NK-92 treated with Interleukin-12 subunit alpha and Interleukin-12 subunit beta, amount 100 ng/mL, for 24 hours (cell line): Measurements from ENCODE around the gene EIF3CL.
"Not testable (repeated sequence)": the region's sequence is repeated elsewhere in the genome, so short reads cannot be mapped to it uniquely, and the experiment has no call there.

Source experiments
- DNase-seq: peaks from one replicate; lab custom pipeline; 2025; lab: John Stamatoyannopoulos, UW

The EIF3CL gene, protein sequence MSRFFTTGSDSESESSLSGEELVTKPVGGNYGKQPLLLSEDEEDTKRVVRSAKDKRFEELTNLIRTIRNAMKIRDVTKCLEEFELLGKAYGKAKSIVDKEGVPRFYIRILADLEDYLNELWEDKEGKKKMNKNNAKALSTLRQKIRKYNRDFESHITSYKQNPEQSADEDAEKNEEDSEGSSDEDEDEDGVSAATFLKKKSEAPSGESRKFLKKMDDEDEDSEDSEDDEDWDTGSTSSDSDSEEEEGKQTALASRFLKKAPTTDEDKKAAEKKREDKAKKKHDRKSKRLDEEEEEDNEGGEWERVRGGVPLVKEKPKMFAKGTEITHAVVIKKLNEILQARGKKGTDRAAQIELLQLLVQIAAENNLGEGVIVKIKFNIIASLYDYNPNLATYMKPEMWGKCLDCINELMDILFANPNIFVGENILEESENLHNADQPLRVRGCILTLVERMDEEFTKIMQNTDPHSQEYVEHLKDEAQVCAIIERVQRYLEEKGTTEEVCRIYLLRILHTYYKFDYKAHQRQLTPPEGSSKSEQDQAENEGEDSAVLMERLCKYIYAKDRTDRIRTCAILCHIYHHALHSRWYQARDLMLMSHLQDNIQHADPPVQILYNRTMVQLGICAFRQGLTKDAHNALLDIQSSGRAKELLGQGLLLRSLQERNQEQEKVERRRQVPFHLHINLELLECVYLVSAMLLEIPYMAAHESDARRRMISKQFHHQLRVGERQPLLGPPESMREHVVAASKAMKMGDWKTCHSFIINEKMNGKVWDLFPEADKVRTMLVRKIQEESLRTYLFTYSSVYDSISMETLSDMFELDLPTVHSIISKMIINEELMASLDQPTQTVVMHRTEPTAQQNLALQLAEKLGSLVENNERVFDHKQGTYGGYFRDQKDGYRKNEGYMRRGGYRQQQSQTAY

DNA sequence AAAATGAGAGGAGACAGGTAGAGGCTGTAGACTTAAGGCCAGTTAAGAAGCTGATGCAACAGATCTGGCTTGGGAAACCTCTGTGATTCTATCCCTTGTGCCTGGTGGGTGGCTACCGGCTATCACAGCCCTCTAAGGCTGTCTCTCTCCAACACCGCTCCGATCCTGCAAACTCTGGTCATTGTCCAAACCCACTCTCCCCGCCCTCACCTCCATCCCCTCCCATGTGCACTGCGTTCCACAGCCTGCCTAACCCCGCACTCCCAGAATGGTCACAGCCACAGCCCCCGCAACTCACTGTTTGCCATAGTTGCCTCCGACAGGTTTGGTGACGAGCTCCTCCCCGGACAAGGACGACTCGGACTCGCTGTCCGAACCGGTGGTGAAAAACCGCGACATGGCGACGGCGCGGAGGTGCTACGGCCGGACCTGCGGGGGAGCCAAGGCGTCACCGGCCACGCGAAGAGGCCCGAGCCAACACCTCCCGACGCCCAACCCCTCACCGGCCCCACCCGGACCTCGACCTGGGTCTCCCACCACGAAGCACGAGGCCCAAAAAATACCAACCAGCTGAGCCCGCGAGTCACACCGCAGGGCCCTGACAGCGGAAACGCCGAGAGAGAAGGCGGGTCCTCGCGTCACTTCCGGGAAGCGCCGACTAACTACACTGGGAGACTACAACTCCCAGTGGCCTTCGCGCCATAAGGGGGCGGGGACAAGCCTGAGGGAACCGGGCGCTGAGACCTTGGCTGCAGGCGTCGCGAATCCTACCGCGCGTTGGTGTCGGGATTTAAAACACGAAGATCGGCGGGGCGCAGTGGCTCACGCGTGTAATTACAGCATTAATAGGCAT is at the start of gene EIF3CL:
EIF3CL (minus strand) TSS at position 622 of the 853 bp plus-strand sequence; CDS start at position 399, 223 bp downstream.
- DNase-seq, result not testable (repeated sequence)

DNA sequence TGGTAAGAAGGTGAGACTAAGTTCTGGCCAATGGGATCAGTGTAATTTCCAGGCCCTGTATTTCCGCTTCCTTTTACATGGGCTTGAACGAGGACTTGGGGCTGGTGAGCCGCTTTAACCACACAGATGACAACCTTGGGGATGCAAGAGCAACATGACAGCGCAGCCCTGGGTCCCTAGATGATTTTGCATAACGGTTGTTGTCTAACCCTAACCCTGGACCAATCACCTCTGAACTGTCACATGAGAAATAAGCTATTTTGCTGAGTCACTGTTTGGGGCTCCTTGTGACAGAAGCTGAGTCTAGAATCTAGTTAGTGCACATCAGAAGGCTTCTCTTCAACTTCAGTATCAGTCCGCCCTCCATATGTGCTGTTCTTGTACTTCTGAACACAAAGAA is 43.4 kb upstream of the EIF3CL start:
- DNase-seq, result not testable (repeated sequence)

DNA sequence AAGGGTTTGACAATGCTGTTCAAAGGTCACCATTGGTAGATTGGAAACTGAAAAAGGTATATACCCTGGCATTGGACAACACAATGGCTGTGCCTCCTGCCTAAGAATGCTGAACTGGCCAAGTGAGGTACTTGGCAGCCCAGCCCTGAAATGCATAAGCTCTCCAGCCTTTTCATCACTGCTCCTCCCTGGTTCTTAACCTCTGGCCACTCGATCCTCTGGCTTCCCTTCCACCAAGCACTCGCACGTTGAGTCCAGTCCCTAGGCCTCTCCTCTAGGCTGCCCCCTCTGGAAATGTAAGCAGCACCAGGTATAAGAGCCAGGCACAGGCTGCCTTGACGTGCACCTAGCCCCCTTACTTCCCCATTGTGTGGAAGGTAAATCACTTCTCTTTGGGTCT is 42.7 kb upstream of the EIF3CL start:
- not testable (repeated sequence) for DNase-seq

DNA sequence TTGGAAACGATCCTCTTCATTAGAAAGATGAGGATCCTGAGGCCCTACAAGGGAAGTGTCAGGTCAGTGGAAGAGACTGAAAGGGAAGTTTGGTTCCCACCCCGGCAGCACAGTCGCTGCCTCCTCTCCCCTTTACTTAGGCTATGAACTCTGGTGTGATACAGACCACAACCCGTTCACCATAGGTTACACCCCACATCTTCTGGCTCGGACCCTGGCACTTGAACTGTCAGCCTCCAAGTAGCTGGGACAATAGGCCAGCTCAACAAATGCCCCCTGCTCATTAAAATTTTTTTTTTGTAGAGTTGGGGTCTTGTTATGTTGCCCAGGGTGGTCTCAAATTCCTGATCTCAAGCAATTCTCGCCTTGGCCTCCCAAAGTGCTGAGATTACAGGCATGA is 40.3 kb upstream of the EIF3CL start:
- not testable (repeated sequence) for DNase-seq

DNA sequence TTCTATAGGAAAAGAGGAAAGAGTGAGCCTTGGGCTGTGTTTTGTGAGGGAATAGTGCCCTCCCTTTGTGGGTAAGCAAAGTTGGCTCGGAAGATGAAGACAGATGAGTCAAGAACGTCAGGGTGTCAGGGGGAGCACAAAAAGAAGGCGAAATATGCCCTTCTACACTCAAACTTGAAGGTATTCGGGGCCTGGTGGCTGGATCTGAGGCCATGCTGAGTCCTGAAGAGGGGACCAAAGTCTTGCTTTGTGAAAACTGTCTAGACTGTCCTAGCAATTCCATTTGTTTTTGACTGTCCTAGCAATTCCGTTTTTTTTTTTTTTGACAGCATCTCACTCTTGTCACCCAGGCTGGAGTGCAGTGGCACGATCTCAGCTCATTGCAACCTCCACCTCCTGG is 35.3 kb upstream of the EIF3CL start:
- not testable (repeated sequence) for DNase-seq

DNA sequence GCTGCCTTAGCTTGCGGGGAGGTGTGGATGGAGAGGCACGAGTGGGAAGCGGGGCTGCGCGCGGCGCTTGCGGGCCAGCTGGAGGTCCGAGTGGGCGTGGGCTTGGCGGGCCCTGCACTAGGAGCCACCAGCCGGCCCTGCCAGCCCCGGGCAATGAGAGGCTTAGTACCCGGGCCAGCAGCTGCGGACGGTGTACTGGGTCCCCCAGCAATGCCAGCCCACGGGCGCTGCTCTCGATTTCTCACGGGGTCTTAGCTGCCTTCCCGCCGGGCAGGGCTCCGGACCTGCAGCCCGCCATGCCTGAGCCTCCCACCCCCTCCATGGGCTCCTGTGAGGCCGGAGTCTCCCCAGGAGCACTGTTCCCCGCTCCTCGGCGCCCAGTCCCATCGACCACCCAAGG is 31.7 kb upstream of the EIF3CL start:
- DNase-seq, result not testable (repeated sequence)

DNA sequence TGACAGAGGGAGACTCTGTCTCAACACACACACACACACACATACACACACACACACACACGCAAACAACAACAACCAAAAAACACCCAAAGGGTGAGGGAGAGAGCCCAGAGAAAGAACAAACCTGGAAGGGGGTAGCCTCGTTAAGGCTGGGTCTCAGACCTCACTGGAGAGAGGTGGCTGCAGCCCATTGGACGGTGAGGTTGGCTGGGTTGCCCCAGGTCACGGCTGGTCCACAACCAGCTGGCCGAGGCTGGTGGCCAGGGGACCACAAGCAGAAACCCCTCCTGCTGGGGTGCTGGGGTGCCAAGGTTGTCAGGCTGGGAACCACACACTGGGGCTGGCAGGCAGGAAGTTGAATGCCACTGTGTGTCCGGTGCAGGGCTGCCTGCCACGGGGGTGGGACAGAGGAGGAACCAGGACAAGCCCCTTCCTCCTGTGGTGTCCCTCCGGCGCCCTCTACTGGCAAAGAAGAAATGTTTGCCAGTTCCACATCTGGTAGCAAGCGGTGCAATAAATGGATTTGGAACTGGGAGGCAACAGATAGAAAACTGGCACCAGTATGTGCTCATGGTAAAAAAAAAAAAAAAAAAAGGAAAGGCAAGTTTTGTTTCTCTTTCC is 22.5 kb upstream of the EIF3CL start:
- not testable (repeated sequence) for DNase-seq

DNA sequence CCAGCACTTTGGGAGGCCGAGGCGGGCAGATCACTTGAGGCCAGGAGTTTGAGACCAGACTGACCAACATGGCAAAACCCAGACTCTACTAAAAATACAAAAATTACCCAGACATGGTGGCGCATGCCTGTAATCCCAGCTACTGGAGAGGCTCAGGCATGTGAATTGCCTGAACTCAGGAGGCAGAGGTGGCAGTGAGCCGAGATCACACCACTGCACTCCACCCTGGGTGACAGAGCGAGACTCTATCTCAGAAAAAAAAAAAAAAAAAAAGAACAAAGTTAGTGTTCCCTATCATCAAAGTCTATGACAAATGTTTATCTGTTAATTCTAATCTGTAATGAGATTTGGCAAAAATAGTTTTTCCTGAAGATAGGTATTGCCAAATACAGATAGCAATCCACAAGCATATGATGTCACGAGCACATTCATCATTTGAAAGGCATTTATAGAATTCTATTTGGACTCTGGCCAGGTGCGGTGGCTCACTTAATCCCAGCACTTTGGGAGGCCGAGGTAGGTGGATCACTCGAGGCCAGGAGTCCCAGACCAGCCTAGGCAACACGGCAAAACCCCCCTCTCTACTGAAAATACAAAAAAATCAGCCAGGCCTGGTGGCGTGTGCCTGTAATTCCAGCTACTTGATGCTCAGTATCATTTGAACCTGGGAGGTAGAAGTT is 17.6 kb upstream of the EIF3CL start:
- not testable (repeated sequence) for DNase-seq

DNA sequence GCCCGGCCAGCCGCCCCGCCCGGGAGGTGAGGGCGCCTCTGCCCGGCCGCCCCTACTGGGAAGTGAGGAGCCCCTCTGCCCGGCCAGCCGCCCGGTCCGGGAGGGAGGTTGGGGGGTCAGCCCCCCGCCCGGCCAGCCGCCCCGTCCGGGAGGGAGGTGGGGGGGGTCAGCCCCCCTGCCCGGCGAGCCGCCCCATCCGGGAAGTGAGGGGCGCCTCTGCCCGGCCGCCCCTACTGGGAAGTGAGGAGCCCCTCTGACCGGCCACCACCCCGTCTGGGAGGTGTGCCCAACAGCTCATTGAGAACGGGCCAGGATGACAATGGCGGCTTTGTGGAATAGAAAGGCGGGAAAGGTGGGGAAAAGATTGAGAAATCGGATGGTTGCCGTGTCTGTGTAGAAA is 13.4 kb upstream of the EIF3CL start:
- DNase-seq, result not testable (repeated sequence)

DNA sequence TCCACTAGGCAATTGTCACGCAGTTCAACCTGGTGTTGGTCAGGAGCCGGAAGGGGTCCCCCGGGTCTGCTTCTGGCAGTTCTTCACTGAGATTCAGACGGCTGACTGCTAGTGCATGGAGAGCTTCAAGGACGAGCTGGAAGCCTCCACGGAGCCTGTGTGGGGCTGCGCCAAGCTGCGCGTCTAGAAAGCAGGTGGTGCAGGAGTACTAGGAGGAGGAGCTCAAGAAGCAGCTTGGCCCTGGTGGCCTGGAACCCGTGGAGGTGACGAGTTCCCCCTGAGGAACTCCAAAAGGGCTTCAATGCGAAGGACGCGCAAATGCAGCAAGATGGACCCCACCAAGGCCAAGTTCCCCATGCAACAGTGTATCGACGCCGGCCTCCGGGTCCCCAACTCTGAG is 10.9 kb upstream of the EIF3CL start:
- DNase-seq, result not testable (repeated sequence)

DNA sequence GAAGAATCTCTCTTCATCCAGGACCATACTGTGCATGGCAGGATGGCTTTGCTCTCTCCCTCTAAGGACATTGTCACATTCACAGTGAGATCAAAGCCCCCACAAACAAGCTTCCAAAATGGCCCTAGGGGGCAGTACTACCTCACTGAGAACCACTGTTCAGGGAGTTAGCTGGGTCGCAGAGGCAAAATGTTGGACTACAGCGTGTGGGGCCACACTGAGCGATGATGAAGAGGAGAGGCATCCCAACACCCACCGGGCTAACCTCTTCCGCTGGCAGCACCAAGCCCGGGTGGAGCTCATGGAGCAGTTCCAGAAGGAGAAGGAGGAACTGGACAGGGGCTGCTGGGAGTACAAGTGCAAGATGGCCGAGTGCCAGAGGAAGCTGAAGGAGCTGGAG is 9.9 kb upstream of the EIF3CL start:
- not testable (repeated sequence) for DNase-seq

DNA sequence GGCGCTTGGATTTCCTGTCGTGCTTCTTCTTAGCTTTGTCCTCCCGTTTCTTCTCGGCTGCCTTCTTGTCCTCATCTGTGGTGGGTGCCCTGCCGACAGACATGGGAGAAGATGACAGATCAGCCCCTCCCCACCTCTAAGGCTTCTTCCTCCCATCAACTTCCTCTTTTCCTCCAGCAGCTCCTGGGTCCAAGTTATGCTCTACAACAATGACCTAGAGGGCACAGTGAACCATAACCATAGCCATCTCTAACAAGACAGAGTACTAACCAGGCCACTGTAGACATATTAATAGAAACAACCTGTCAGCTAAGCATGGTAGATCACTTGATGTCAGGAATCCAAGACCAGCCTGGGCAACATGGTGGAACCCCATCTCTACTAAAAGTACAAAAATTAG is 11.6 kb downstream of the EIF3CL start:
- DNase-seq, result not testable (repeated sequence)

DNA sequence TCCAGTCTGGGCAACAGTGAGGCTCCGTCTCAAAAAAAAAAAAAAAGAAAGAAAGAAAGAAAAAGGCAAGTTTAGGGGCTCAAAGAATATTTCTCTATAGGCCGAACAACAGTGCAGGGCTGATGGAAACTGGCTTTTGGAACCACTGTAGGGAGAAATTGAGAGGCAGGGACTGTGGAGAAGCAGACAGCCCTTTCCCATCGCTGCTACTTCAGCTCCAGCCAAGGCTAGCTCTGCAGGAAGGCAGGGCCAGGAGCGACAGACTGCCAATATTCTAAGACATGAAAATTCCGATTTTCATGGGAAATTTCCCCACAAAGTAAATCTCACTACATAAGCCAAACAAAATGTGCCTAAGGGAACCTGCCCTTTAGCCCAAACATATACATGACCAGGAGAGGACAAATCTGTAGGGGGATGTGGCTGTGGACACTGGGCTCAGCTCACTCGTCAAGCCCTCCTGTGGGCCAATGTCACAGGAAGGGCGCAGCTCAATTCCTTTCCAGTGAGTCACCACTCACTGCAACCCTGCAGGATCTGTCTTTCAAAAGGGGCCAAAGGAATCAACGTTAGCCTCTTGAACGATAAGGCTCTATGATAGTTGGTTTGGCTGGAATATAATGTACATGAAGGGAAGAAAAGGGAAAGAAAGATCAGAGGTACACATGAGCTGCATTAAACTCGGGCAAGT is 21.3 kb downstream of the EIF3CL start:
- DNase-seq, result not testable (repeated sequence)

DNA sequence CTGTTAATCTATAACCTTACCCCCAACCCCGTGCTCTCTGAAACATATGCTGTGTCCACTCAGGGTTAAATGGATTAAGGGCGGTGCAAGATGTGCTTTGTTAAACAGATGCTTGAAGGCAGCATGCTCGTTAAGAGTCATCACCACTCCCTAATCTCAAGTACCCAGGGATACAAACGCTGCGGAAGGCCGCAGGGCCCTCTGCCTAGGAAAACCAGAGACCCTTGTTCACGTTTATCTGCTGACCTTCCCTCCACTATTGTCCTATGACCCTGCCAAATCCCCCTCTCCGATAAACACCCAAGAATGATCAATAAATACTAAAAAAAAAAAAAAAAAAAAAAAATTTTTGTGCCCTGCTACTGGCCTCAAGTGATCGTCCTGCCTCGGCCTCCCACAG is 25.8 kb downstream of the EIF3CL start:
- DNase-seq, result not testable (repeated sequence)

DNA sequence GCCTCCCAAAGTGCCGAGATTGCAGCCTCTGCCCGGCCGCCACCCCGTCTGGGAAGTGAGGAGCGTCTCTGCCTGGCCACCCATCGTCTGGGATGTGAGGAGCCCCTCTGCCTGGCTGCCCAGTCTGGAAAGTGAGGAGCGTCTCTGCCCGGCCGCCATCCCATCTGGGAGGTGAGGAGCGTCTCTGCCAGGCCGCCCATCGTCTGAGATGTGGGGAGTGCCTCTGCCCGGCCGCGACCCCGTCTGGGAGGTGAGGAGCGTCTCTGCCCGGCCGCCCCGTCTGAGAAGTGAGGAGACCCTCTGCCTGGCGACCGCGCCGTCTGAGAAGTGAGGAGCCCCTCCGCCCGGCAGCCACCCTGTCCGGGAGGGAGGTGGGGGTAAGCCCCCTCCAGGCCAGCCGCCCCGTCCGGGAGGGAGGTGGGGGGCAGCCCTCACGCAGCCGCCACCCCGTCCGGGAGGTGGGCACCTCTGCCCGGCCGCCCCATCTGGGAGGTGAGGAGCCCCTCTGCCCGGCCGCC is 26.5 kb downstream of the EIF3CL start:
- not testable (repeated sequence) for DNase-seq

DNA sequence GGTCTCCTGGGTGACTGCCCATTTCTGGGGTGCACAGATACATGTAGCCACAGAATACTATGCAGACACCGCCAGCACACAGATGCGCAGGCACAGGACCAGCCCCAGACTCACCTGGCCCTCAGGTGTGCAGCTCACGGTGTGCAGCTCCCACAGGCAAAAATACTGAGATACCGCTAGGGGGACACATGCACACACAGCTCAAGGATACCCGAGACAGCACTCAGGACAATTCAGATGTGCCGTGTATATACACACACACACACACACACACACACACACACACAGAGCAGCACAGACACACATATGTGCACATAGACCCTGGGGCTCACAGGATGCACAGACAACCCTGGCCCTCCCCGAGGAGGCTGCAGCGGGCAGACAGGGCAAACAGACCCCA is 28.5 kb downstream of the EIF3CL start:
- not testable (repeated sequence) for DNase-seq

DNA sequence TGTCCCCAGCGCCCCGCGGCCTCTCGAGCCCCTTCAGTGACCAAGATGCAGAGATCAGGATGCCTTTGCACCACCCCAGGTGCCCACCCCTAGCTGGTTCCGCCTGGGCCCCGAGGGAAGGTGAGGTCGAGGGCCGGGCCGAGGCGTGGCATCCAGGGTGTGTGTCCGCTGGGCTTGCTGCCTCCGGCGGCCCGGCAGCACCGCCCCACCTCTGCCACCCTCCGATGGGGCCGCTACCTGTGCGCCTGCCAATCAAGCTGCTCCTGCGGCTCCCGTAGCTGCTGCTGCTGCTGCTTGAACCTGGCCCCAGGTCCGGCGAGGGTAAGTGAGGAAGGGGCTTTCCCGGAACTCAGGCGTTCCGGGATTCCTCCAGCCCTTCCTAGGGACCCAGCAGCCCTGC is 29.4 kb downstream of the EIF3CL start:
- not testable (repeated sequence) for DNase-seq

DNA sequence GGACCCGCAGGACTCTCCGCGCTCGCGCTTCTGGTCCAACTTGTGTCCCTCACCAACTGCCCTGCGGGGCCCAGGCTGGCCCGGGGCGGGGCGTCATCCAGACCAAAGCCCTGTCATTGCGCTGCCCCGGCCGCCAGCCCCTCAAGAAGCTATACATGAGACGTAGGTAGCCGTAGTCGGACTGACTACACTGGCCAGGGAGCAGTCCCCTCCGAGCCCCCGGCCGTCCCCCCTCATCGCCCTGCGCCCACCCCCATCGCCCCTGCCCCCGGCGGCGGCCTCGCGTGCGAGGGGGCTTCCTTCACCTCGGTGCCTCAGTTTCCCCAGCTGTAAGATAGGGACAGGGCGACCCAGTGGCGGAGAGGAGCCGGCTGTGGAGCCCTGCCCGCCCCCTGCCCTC is 35.7 kb downstream of the EIF3CL start:
- not testable (repeated sequence) for DNase-seq

DNA sequence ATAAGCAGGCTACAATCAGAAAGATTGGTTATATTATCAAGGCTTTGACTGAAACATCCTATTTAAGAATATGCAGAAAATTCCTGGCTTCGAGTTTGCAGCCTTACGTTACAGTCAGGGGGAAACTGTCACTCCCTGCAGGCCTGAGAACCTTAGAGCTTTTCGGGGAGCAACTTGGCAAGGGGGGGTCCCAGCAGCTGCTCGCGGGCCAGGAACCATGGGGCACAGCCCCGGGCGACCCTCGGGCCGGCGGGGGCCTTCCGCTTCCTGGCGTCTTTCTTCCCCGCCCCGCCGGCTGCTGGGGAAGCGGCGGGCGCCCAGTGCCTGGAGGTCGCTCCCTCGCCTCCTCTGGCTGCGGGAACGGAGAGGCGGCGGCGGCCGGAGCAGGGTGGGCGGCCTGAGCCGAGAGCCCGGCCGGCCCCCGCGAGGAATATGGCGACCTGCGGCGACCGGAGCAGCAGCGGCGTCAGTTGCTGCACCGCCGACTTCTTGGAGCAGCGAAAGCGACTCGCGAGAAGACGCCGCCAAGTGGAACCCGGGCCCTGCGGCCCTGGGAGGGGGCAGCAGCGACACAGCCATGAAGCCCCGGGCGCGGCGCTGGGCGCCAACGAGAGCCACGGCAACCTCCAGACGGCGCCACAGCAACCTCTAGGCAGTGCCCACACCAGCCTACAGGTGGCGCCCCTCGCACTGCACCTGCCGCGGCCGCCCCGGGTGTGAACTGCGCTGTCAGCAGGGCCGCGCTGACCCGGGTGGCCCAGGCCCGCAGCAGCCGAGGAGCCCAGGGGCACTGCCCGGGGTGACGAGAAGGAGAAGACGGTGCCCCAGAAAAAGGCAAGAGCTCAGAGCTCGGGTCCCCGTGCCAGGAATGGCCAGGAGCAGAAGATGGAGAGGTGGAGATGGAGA is 39.1 kb downstream of the EIF3CL start:
- DNase-seq, result not testable (repeated sequence)
